HG03103 (cell line): Measurements from ENCODE around the gene BLTP3A.
"Not testable (repeated sequence)": the region's sequence is repeated elsewhere in the genome, so short reads cannot be mapped to it uniquely, and the experiment has no call there.

Experiments used
- ATAC-seq: cut with Tn5 transposase; IDR thresholded peaks from one replicate; pipeline ENCODE4 v1.9.1; 2021; ENCODE audit warnings: low read depth; ENCODE audit not compliant: unreplicated experiment

BLTP3A gene

DNA sequence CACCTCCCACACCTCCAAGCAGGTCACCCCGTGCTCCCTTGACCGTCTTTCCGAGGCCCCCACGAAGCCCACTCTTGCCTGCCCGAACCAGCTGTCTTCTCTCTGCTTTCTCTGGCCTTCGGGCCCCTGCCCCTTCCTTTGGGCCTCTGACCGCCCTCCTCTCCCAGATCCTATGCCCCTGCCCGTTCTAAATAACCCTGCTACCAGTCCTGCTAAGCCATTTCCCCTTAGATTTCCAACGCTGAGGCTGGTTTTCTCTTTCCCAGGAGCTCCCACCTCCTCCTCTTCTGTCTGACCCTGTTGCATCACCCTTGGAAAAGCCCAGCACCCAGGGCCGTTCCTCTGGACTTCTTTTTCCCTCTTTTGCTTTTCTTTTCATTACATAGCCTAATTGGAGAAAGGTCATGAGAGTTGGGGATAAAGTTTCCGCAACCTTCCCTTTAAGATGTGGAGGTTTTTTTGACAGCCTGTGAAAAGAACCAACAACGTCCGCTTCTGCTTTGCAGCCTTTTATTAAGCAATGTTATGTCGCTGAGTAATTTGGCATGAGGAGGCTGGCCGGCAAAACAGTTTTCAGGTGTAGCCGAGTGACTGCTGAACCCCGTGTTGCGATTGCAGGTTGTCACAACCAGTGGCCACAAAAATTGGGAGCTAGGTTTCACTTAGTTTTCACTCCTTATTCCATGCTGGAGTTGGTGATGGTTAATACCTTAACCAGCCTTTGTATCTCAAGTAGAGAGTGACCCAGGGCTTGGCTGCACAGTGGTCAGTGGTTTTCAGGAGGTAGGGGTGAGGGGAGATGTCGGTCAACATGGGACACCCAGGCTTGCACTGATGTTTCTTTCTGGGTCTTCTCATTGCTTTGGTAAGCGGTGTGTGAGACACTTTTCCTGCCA is 970 bp downstream of the BLTP3A start:
- ATAC-seq, result no peak

DNA sequence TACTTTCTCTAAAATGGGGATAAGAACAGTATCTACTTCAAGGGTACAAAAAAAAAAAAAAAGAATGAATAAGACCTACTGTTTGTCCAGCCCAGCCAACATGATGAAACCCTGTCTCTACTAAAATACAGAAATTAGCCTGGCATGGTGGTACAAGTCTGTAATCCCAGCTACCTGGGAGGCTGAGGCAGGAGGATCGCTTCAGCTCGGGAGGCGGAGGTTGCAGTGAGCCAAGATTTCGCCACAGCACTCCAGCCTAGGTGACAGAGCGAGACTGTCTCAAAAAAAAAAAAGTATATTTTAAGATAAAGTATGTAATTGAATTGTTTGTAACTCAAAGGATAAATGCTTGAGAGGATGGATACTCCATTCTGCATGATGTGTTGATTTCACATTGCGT is 2.0 kb downstream of the BLTP3A start:
- no peak for ATAC-seq

DNA sequence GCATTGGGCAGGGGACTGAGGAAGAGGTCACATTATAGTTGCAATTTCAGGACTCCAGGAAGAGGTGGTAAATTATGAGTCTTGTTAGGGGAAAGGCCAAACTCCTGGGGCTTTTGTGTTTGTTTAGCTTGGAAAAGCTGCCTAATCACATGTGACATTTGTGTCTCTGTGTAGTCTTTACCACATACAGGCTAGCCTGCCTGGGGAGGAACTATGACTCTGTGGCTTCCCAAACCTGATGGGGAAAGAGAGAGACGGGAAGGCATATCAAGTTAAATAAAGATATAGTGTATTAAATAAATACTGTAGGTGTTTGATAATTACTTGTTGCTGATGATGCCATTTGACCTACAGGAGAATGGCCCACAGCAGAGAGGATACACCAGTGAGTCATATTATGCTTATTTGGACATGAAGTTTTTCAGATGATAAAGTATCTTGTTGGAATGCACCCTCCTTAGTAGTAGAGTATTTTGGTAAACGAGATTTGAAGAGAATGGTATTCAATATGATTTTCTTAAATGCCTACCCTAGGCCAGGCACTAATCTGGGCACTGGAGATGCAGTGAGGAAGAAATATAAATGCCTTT is 4.0 kb downstream of the BLTP3A start:
- no peak for ATAC-seq

DNA sequence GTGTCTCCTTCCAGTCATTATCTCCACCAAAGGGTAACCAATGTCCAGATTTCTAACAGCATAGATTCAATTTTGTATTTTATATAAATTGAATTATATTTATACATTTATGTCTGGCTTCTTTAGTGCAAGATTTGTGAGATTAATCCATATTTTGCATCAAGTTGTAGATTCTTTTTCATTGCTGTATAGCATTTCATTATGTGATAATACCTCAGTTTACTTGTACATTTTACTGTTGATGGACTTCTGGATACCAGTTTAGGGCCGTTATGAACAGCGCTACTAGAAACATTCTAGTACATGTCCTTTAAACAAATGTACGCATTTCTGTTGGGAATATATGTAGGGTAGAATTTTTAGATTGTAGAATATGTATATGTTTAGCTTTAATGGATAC is 6.2 kb downstream of the BLTP3A start:
- no peak for ATAC-seq

DNA sequence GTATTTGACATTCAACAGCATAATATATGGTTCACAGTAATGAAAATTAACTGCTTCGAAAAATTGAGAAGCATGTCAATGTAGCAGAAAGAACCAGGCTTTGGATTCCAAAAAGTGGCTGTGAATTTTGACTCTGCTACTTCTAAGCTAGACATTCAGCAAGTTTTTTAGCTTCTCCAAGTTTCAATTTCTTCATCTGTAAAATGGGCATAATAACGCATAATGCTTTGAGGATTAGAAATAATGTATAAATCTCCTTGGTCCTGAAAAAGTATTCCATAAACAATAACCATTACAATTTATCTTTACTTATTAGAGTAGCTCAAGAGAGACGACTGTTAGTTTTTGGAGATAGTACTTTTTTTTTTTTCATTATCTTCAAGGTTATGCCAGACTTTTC is 7.7 kb downstream of the BLTP3A start:
- ATAC-seq, result no peak

DNA sequence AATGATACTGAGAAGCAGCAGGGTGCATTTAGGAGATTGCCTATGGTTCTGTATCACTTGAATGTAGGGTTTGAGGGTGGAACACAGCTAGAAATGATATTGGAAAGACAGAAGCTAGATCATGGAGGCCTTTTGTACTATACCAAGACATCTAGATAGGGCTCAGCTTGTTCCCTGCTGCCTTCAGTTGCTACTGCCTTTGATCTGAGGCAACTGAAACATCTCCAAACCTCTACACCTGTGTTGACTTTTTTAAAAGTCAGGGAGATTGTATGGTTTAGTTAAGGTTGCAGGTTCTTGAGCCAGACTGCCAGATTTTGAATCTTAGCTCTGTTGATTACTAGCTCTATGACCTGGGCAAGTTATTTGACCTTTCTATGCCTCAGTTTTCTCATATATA is 12.7 kb downstream of the BLTP3A start:
- ATAC-seq, result no peak

DNA sequence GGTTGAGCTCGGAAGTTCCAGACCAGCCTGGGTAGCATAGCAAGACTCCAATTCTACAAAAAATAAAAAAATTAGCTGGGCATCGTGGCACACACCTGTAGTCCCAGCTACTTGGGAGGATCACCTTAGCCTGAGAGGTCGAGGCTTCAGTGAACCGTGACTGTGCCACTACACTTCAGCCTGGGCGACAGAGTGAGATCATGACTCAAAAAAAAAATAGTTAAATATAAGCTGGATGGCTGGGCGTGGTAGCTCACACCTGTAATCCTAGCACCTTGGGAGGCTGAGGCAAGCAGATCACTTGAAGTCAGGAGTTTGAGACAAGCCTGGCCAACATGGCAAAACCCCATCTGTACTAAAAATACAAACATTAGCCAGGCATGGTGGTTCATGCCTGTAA is 13.2 kb downstream of the BLTP3A start:
- ATAC-seq, result not testable (repeated sequence)

DNA sequence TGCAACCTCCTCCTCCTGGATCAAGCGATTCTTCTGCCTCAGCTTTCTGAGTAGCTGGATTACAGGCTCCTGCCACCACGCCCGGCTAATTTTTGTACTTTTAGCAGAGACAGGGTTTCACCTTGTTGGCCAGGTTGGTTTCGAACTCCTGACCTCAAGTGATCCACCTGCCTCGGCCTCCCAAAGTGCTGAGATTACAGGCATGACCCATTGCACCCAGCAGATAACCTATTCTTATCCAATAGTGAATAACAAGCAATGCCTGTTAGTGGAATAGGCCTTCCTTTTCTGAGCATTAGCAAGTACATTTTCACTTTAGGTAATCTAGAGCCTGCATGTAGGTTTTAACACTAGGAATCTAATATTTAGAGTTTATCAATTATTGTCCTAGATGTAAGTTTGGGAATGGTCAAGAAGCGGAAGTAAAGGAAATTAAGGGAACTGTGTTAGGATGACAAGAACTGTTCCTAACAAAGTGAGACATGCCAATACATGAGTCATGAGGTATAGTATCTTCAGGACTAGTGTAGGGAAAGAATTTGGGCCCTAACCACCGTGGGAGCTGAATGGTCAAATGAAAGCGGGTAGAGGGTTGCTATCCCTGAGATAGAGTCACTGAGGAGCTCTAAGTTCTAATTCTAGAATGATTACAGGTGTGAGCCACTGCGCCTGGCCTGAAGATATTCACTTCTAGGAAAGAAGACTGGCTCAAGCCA is 15.0 kb downstream of the BLTP3A start:
- ATAC-seq, result no peak

DNA sequence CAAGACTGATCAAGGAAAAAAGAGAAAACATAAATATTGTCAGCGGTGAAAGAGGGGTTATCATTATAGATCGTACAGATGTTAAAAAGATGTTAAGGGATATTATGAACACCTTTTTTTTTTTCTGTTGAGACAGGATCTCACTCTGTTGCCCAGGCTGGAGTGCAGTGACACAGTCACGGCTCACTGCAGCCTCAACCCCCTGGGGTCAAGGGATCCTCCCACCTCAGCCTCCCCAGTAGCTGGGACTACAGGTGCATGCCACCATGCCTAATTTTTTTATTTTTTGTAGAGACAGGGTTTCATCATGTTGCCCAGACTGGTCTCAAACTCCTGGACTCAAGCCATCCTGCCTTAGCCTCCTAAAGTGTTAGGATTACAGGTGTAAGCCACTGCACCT is 16.6 kb downstream of the BLTP3A start:
- not testable (repeated sequence) for ATAC-seq

DNA sequence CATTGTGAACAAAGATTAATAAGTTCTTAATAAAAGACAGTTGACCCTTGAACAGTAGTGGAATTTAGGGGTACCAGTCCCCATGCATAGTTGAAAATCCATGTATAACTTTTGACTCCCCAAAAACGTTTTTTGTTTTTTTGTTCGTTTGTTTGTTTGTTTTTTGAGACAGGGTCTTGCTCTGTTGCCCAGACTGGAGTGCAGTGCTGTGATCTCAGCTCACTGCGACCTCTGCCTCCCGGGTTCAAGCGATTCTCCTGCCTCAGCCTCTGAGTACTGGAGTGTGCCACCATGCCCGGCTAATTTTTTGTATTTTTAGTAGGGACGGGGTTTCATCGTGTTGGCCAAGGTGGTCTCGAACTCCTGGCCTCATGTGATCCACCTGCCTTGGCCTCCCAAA is 17.5 kb downstream of the BLTP3A start:
- ATAC-seq, result not testable (repeated sequence)

DNA sequence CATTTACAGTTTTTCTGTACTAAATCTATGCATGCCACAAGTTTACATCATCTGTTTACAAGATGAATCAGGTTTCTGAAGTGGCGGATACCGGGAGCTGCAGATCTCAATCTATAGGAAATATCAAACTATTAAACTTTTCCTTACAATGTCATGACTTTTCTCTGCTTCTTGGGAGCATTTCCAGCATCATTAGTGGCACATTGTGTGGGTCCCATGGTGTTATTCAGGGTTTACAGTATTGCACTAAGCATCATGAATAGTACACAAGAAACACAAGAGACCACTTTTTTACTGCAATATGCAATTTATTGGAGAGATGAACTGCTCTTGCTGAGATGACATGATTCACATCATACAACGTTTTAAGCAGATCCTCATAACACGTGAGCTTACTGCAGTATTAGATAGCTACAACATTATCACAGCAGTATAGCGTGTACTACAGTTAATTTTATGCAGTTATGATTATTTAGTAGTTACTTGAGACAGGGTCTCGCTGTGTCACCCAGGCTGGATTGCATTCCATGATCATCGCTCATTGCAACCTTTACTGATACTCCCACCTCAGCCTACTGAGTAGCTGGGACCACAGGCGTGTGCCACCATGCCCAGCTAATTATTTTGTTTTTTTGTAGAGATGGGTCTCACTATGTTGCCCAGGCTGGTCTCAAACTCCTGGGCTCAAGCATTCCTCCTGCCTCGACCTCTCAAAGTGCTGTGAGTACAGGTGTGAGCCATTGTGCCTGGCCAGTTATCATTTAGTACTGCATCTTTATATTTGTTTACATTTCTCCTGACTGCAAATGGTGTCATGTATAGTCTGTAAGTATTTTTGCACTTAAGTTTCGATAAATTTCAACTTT is 18.4 kb downstream of the BLTP3A start:
- ATAC-seq, result no peak

DNA sequence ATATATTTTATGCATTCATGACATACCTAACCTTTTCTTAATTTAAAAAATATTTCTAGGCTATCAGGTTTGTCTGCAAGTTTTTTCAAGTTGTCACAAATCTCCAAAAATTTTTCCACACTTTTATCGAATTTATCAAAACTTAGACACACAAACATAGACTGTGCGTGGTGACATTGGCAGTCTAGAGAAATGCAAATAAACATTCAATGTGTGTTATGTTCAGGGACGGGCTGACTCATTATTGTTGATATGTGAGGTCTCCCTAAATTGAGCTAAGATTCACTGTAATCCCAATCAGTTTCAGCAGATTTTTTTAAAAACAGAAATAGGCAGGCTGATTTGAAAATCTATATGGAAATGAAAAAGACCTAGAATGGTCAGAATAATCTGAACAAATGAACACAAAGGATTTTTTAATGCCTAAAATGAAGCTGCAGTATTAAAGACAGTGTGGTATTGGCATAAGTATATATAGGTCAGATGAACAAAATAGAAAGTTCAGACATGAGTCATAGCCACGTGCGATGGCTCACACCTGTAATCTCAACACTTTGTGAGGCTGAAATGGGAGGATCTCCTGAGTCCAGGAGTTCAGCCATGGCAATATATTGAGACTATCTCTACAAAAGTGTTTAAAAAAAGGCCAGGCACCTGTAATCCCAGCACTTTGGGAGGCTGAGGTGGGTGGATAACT is 19.2 kb downstream of the BLTP3A start:
- ATAC-seq, result peak; percentile 77

DNA sequence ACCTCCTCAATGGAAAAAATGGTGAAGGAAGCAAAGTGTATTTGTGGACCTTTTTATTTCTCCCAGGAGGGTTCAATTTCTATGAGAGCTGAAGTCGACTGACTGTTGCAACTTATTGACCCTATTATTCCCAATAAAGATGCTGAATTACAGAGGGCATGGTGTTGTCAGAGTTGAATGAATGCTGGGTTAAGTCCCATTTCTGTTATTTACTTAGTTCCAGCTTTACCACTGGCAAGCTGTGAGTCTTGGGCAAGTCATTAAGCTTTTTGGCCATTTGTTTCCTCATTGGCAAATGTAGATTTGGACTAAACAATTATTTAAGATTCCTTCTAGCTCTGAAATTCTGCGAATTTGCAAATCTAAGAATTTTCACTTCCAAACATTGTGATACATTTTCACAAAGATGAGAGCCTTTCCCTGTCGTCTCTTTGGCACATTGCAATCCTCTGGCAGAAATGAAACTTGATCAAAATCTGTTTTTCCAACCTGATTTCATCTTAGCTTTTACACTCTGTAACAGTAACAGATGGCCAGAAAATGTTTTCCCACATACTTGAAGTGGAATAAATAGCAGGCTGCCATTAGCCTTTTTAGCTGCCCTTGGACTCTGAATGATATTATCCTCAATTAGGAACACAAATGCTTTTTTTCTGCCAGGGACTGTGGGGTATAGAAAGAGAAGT is 21.3 kb downstream of the BLTP3A start:
- no peak for ATAC-seq

DNA sequence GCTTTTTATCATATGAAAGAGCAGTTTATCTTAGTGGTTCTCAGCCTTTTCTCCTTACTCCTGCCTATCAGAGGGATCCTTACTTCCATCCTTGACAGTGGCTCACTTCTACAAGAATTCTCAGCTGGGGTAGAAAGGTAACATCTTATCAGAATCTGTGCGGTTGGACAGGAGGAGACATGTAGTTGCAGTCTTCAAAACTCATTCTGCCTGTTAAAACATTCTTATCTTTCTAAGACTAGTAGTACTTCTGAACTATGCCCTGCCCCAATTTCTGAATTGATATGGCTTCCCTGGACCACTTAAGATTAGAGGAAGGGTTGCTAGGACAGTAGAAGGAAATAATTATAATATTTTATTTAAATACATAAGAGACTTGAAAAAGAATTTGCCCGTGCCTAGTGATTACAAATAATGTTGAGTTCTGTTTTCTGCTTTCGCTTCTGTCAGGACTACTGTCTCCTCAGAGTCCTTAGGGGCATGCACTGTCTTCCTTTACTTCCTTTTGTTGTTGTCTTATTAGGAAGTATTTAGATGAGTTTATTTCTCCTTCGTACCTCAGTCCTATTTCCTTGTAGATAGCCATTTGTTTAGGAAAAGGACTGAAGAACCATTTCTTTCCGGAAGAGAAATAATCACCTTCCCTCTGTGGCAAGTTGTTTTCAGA is 24.9 kb downstream of the BLTP3A start:
- no peak for ATAC-seq

DNA sequence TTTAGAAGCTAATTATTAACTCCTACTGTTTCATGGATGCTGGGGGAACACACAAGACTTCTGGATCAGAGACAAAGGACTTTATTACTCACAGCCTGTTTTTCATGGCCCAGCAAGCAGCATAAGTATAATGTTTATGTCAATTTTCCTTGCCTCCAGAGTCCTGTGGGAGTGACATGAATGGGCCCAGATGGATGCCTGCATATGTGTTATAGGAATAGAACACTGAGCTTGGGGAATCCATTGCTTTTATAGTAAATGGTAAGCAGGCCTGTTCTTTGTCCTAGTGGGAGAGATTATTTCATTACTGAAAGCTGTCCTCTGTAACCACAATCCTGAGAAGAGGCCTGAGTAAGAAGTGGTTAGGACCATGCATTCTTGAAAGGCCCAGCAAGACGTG is 25.6 kb downstream of the BLTP3A start:
- ATAC-seq, result no peak

DNA sequence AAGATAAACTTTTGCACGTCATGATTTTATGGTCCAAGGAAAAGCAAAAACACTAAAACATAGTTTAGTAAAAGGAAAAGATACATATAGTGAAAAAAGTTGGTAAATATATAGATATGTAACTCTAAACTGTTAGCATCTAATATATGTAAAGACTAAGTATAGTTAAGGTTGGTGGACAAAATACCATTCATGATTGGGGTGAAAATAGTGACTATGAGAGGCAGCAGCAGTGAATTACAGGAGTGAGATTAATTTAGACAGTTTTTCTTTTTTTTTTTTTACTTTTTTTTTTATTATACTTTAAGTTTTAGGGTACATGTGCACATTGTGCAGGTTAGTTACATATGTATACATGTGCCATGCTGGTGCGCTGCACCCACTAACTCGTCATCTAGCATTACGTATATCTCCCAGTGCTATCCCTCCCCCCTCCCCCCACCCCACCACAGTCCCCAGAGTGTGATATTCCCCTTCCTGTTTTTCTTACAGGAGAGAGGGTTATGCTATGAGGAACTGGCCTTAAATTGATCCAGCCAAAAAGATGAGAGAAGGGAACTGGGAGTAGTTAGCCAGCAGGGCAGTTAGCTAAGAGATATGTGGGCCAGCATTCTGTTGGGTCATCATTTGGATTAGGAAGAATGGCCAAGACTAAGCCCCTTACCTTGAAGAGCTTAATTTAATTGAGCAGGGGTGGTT is 27.1 kb downstream of the BLTP3A start:
- ATAC-seq, result not testable (repeated sequence)

DNA sequence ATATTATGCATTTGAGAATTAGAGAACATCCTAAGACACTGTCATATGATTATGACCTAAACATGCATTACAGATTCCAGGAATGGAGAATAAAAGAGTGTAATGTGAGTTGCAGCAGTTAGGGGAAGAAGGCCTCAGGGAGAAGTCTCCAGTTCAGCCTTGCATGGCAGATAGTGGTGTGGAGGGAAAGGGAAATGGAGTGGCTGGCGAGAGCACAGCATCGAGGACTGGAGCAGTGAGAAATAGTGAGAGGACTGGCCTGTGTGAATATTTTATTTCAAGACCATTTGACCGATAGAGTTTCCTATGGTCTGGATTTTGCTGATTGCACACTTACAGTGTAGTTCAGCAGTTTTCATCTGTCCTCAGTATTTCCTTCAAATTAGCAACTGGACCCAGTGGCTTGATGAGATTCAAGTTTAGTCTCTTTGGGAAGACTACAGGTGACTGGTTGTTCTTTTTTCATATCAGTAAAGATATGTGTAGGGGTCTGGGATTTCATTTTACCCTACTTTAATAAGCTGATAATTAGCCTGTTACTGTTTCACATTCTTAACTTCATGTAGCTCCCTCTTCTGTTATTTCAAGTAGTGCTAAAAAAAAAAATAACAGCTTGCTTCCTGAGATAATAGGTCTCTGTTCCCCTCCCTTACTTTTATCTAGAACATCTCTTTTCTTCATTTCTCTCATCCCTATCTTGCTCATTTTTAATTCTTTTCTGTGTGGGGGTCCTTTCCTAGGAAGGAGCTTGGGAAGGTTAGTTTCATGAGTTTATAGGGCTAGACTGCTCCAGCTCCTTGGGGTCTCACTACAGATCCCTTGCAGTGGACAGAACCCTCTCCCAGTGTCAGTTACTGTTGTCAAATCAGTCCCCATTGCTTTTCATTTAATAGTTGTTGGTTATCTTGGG is 27.9 kb downstream of the BLTP3A start:
- ATAC-seq, result no peak
